Thoracic aorta (tissue), 2 donors: ENCODE data around the gene FAM114A2. TPM values are rescaled to one million over a fixed set of nuclear protein-coding genes. Genes with fewer than 3 reads are reported as not detected.
A peak's percentile ranks its signal among the peaks of the same experiment; 100 is the strongest.

Source experiments
- ATAC-seq: fragments of 150-250 bp; one replicate; pipeline ENCODE4 v1.8.0; 2017; ENCODE audit warnings: low read depth; ENCODE audit not compliant: insufficient number of reproducible peaks, low FRiP score
- DNase-seq: peaks from one replicate; pipeline ENCODE4 v3.0.0-alpha.2; 2020; ENCODE audit warnings: low spot score
- H3K27ac ChIP-seq, 2 donors: fragments of 200-600 bp; sonication (generic); 1 replicate in 1 of 2; 2 replicates in 1 of 2; pipeline ENCODE4 v1.5.1; 2016; ENCODE audit warnings: mild to moderate bottlenecking in 2 of 2, moderate library complexity in 2 of 2
- H3K27me3 ChIP-seq: fragments of 200-600 bp; sonication (generic); replicated peaks from 2 replicates; pipeline ENCODE4 v1.6.0; 2016; ENCODE audit warnings: mild to moderate bottlenecking; ENCODE audit not compliant: insufficient read depth
- H3K36me3 ChIP-seq: fragments of 200-600 bp; sonication (generic); one replicate; pipeline ENCODE4 v1.5.1; 2016
- H3K4me1 ChIP-seq, 2 donors: fragments of 200-600 bp; sonication (generic); 1 replicate in 1 of 2; 2 replicates in 1 of 2; pipeline versions ENCODE4 v1.5.1 to v1.6.0; 2016; ENCODE audit warnings: low read depth in 2 of 2, mild to moderate bottlenecking in 1 of 2; ENCODE audit not compliant: control insufficient read depth in 1 of 2
- H3K4me3 ChIP-seq: fragments of 200-600 bp; sonication (generic); 2 replicates; pipeline ENCODE4 v1.5.1; 2016; ENCODE audit warnings: mild to moderate bottlenecking
- H3K9me3 ChIP-seq: fragments of 200-600 bp; sonication (generic); 2 replicates; pipeline ENCODE4 v1.5.1; 2016
- CTCF ChIP-seq: fragments of 200-600 bp; sonication (generic); IDR thresholded peaks from one replicate; pipeline ENCODE4 v1.5.1; 2019; ENCODE audit warnings: antibody characterized with exemption
- total RNA-seq, 2 donors: library from RNA; depleted of rRNA; stranded (reverse); fragments of >200 nt; gene quantifications; one replicate each; pipeline versions ENCODE4 v1.1.0 to v1.2.3, GENCODE V29; 2016

FAM114A2 gene
- total RNA-seq, 2 donors from 2014 or later, result 33.2 to 43.6 TPM

- H3K4me1 ChIP-seq, result no peaks in the 10 kb centered on the region
- no peak for TF ChIP-seq CTCF
- ATAC-seq (no peak), DNase-seq (no peak)
- H3K4me3 ChIP-seq, result no peak overlapping the region
- H3K27me3 ChIP-seq, result no peaks in the 10 kb centered on the region
- no peaks in the 10 kb centered on the region for H3K9me3 ChIP-seq
- H3K27ac ChIP-seq, result no peak overlapping the region
- H3K36me3 ChIP-seq, result no peaks in the 10 kb centered on the region
These were observed 42.5 kb upstream of the FAM114A2 start for GRCh38 chr5:154081246-154081645.

DNA sequence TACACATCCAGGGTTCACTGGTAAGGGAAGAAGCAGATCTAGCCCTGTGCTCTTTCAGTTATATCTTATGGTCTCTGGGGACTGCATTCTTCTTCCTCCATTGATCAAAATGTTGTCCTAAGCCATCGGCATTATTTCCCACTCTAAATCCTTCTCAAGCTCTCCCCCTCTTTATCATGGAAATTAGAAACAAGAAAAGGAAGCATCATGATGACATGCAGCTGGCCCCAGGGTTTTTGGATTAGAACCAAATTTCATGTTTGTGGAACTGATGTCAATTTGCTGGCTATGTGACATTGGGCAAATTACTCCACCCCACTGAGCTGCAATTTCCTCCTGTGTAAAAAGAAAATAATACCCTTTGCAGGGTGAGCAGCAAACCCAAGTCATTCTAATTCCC, 39.6 kb upstream of the FAM114A2 start:
- ATAC-seq (no peak), DNase-seq (no peak)
- Histone ChIP-seq H3K27ac (no peak overlapping the region), H3K9me3 (no peaks in the 10 kb centered on the region), H3K4me1 (no peaks in the 10 kb centered on the region), H3K4me3 (no peak overlapping the region), H3K27me3 (no peaks in the 10 kb centered on the region), H3K36me3 (no peaks in the 10 kb centered on the region)
- TF ChIP-seq CTCF, result no peak

- no peak for ATAC-seq
- Histone ChIP-seq H3K4me1 (no peaks in the 10 kb centered on the region), H3K4me3 (no peak overlapping the region), H3K27ac (no peak overlapping the region), H3K36me3 (no peaks in the 10 kb centered on the region), H3K27me3 (no peaks in the 10 kb centered on the region), H3K9me3 (no peaks in the 10 kb centered on the region)
- no peak for DNase-seq
- TF ChIP-seq CTCF, result no peak
These were observed 39.0 kb upstream of the FAM114A2 start for GRCh38 chr5:154077696-154078095.

- Histone ChIP-seq H3K4me3 (no peak overlapping the region), H3K27me3 (no peaks in the 10 kb centered on the region), H3K4me1 (no peaks in the 10 kb centered on the region), H3K9me3 (no peaks in the 10 kb centered on the region), H3K36me3 (no peaks in the 10 kb centered on the region), H3K27ac (no peak overlapping the region)
- ATAC-seq (no peak), DNase-seq (no peak)
- no peak for TF ChIP-seq CTCF
These were observed 37.7 kb upstream of the FAM114A2 start for GRCh38 chr5:154076240-154076922.

DNA sequence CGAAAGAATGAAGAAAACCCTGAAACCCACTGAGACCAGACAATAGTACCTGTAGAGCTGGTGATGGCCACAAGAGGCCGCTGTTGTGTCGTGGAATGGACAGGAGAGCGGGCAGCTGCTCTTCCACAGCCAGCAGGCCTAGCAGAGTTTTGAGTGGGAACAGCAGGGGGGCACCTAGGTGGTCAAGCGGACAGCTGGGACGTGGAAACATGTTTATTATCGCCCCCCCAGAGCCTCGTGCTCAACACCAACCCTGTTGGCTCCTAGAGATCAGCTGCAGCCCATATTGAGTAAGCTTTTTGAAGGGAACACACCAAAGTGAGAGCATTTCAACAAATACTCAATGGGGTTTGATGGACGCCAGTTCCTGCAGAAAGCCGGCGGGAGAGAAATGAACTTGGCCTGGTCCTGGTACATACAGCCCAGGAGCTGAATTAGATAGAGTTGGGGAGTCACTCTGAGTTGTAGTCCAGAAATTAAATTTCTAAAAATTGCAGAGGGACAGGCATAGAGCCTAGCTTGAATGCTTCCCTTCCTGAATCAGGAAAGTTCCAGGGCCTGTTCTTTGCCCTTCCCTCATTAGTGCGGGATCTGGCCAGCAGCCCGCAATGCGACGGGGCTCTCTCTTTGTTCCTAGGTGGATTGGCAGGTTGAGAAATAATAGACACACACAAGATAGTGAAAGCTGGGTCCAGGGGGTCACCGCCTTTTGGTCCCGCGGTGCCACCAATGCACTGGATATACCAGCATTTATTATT, 33.9 kb upstream of the FAM114A2 start:
- no peaks in the 10 kb centered on the region for H3K4me1 ChIP-seq
- ATAC-seq (peak; percentile 62), DNase-seq (peak; percentile 45)
- H3K27ac ChIP-seq, result no peak overlapping the region
- H3K36me3 ChIP-seq, result no peaks in the 10 kb centered on the region
- H3K4me3 ChIP-seq, result peak overlapping the region; percentile 10
- H3K27me3 ChIP-seq, result no peaks in the 10 kb centered on the region
- TF ChIP-seq CTCF, result peak; percentile 92
- no peaks in the 10 kb centered on the region for H3K9me3 ChIP-seq
